Measurements from ENCODE around the gene HLTF.

- TF ChIP-seq CTCF (IDR thresholded peaks at IDR 0.05) (no peak), POLR2A (IDR thresholded peaks at IDR 0.05) (no peak), POLR2AphosphoS5 (IDR thresholded peaks at IDR 0.05) (no peak)
Observed at GRCh38 chr3:149016242-149016641, 70.1 kb downstream of the HLTF start.
